Spleen (tissue), 7 donors: ENCODE results near the gene RAD23B.

Experiments used
- POLR2A ChIP-seq, 3 donors: fragments of 450-650 bp; IDR thresholded peaks; one replicate each; pipeline ENCODE4 v1.5.1; 2017; ENCODE audit warnings: antibody characterized with exemption in 3 of 3, mild to moderate bottlenecking in 1 of 3
- POLR2AphosphoS5 ChIP-seq, 3 donors: sonication (generic); formaldehyde crosslinking; IDR thresholded peaks; one replicate each; pipeline ENCODE4 v1.5.1; 2017; ENCODE audit warnings: antibody characterized with exemption in 3 of 3
- TF ChIP-seq, protein P1 (sequence below), 11 experiments: fragments of 200-600 bp in 7 of 11; fragments of 450-650 bp in 4 of 11; sonication (generic) in 4 of 11; IDR thresholded peaks in 8 of 11; conservative IDR thresholded peaks in 3 of 11; 1 replicate in 7 of 11; 2 replicates in 4 of 11; pipeline versions ENCODE4 v1.4.0 to v1.8.0; 2016 to 2021; ENCODE audit warnings: antibody characterized with exemption in 11 of 11, inconsistent platforms in 4 of 11, mild to moderate bottlenecking in 1 of 11
- donor health status: DM: no; HTN: no; CAD: no; lungs with moderate emphysema.
- donor health status: DM: no; HTN: no; CAD: no.
- donor health status: DM: no; HTN: no; CAD: no.

DNA sequence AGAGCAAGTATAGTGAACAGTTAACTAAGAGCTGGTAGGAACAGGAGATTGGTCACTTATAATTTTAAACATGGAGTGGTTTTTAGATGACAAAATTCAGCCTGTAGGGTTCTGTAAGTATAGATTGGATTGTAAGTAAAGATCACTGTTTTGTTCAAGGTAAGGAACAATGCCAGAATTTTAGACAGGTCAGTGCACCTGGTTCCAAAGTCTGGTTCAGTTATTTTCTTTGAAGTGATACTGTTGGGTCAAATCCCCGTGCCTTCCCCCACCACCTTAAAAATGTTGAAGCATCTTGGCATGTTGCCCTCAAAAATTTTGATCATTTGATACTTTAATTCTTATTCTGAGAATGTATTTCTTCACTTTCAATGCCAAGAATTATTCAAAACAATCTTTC is 12.9 kb downstream of the RAD23B start:
- TF ChIP-seq, protein P1, sequence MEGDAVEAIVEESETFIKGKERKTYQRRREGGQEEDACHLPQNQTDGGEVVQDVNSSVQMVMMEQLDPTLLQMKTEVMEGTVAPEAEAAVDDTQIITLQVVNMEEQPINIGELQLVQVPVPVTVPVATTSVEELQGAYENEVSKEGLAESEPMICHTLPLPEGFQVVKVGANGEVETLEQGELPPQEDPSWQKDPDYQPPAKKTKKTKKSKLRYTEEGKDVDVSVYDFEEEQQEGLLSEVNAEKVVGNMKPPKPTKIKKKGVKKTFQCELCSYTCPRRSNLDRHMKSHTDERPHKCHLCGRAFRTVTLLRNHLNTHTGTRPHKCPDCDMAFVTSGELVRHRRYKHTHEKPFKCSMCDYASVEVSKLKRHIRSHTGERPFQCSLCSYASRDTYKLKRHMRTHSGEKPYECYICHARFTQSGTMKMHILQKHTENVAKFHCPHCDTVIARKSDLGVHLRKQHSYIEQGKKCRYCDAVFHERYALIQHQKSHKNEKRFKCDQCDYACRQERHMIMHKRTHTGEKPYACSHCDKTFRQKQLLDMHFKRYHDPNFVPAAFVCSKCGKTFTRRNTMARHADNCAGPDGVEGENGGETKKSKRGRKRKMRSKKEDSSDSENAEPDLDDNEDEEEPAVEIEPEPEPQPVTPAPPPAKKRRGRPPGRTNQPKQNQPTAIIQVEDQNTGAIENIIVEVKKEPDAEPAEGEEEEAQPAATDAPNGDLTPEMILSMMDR (IDR thresholded peaks at IDR 0.05 in 8 of 11, conservative IDR thresholded peaks at IDR 0.05 in 3 of 11), result no peak
- no peak for TF ChIP-seq POLR2AphosphoS5 (IDR thresholded peaks at IDR 0.05)
- TF ChIP-seq POLR2A (IDR thresholded peaks at IDR 0.05), result no peak
